ENCODE measurements around the gene CCDC34. TPM values are rescaled to one million over a fixed set of nuclear protein-coding genes. Genes with fewer than 3 reads are reported as not detected.
"Not testable (repeated sequence)": the region's sequence is repeated elsewhere in the genome, so short reads cannot be mapped to it uniquely, and the experiment has no call there.

The CCDC34 gene
- total and polyA plus RNA-seq, 3 donors from 2014 or later = 15.2 to 40.9 (median 24.2) TPM

- TF ChIP-seq POLR2A (IDR thresholded peaks at IDR 0.05) = no peak
- no peak for DNase-seq
- intact Hi-C loops (cut with DNase I; ENCODE audit: low total_unique reads) = no loop called here
- H3K4me1 ChIP-seq = peaks cover 4% of the 10 kb centered on the region
- no peak overlapping the region for H3K27ac ChIP-seq
- no peaks in the 10 kb centered on the region for H3K36me3 ChIP-seq (ENCODE audit: low read depth, missing control alignments)
- H3K27me3 ChIP-seq = no peaks in the 10 kb centered on the region
- H3K4me3 ChIP-seq = no peak overlapping the region
- no peaks in the 10 kb centered on the region for H3K9me3 ChIP-seq
These were observed 12.5 kb downstream of the CCDC34 start for GRCh38 chr11:27350511-27350910.

GRCh38 chr11:27349919-27350318 is 13.1 kb downstream of the CCDC34 start:
- TF ChIP-seq CTCF (IDR thresholded peaks at IDR 0.05) = no peak
- 93 to 98% methylated on average over 2 of the region's 2 CpGs for WGBS, 2 donors
- intact Hi-C loops (cut with DNase I; ENCODE audit: low total_unique reads) = no loop called here
- Histone ChIP-seq H3K4me1 (peaks cover 4% of the 10 kb centered on the region), H3K27ac (no peak overlapping the region), H3K36me3 (ENCODE audit: low read depth, missing control alignments) (no peaks in the 10 kb centered on the region), H3K27me3 (no peaks in the 10 kb centered on the region), H3K4me3 (no peak overlapping the region), H3K9me3 (no peaks in the 10 kb centered on the region)
- no peak for DNase-seq

GRCh38 chr11:27348340-27348873 is 14.6 kb downstream of the CCDC34 start:
- intact Hi-C loops (cut with DNase I; ENCODE audit: low total_unique reads) = no loop called here
- 25 to 29% methylated on average over 3 of the region's 3 CpGs for WGBS, 2 donors

GRCh38 chr11:27347359-27348339 is 15.4 kb downstream of the CCDC34 start:
- TF ChIP-seq POLR2A (IDR thresholded peaks at IDR 0.05) = no peak
- no peak for TF ChIP-seq CTCF (IDR thresholded peaks at IDR 0.05)
- WGBS, 2 donors = 47 to 51% methylated on average over 5 of the region's 5 CpGs
- Histone ChIP-seq H3K4me3 (no peak overlapping the region), H3K9me3 (no peaks in the 10 kb centered on the region), H3K36me3 (ENCODE audit: low read depth, missing control alignments) (no peaks in the 10 kb centered on the region), H3K4me1 (peaks cover 4% of the 10 kb centered on the region), H3K27me3 (no peaks in the 10 kb centered on the region), H3K27ac (no peak overlapping the region)
- no peak for DNase-seq
- intact Hi-C loops (cut with DNase I; ENCODE audit: low total_unique reads) = no loop called here

More at GRCh38 chr11:27348340-27348873, 14.6 kb downstream of the CCDC34 start:
- TF ChIP-seq CTCF (IDR thresholded peaks at IDR 0.05) (no peak), POLR2A (IDR thresholded peaks at IDR 0.05) (no peak)
- no peak for DNase-seq
- no peaks in the 10 kb centered on the region for H3K27me3 ChIP-seq
- H3K4me1 ChIP-seq = peaks cover 4% of the 10 kb centered on the region
- H3K9me3 ChIP-seq = no peaks in the 10 kb centered on the region
- no peaks in the 10 kb centered on the region for H3K36me3 ChIP-seq (ENCODE audit: low read depth, missing control alignments)
- H3K27ac ChIP-seq = no peak overlapping the region
- no peak overlapping the region for H3K4me3 ChIP-seq

GRCh38 chr11:27339941-27340340 is 23.1 kb downstream of the CCDC34 start:
- Histone ChIP-seq H3K4me1 (peaks cover 4% of the 10 kb centered on the region), H3K27ac (no peak overlapping the region), H3K36me3 (ENCODE audit: low read depth, missing control alignments) (no peaks in the 10 kb centered on the region), H3K9me3 (no peaks in the 10 kb centered on the region), H3K4me3 (no peak overlapping the region), H3K27me3 (no peaks in the 10 kb centered on the region)
- DNase-seq = no peak
- WGBS, 2 donors = 81 to 90% methylated on average over 3 of the region's 3 CpGs
- intact Hi-C loops (cut with DNase I; ENCODE audit: low total_unique reads) = no loop called here
- TF ChIP-seq CTCF (IDR thresholded peaks at IDR 0.05) (no peak), POLR2A (IDR thresholded peaks at IDR 0.05) (no peak)

- H3K36me3 ChIP-seq (ENCODE audit: low read depth, missing control alignments); H3K27me3 ChIP-seq; DNase-seq; H3K4me3 ChIP-seq; H3K9me3 ChIP-seq; intact Hi-C loops (cut with DNase I; ENCODE audit: low total_unique reads): not testable (repeated sequence)
- Histone ChIP-seq H3K4me1 (peaks cover 15% of the 10 kb centered on the region), H3K27ac (peak overlapping the region in 1 of 2 donors; percentile 42)
- 35 to 75% methylated on average over 4 of the region's 4 CpGs for WGBS, 2 donors
These were observed 28.3 kb downstream of the CCDC34 start for GRCh38 chr11:27334764-27335163.

All from testis (tissue), 3 donors.